Hippocampal formation (tissue), 2 donors: ENCODE results near the gene HAVCR2.

Experiments
- DNase-seq, 2 donors: peaks; one replicate each; lab custom pipeline; 2025; lab: John Stamatoyannopoulos, UW

HAVCR2 gene

GRCh38 chr5:157108976-157109375, at the start of gene HAVCR2:
TSS of gene HAVCR2 (minus strand) at chr5:157109044. CDS start at chr5:157108983, 61 bp downstream.
- peak; percentile 33 to 39 for DNase-seq

- no peak for DNase-seq
Measured at GRCh38 chr5:157157293-157157891, 48.5 kb upstream of the HAVCR2 start.

DNA sequence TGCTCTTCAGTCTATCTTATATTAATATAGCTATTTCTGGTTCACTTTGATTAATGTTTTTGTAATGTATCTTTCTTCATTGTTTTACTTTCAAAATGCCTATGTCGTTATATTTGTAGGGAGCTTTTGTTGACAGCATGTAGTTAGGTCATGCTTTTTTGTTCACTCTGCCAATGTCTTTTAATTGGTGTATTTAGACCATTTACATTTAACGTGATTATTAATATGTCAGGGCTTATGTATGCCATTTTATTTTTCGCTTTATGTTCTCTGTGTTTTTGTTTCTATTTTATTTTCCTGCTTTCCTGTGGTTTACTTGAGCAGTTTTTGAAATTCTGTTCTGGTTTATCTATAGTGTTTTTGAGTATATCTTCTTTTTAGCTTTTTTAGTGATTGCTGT, 46.5 kb upstream of the HAVCR2 start:
- DNase-seq, result no peak

GRCh38 chr5:157150995-157151394, 42.2 kb upstream of the HAVCR2 start:
- DNase-seq, result no peak

DNA sequence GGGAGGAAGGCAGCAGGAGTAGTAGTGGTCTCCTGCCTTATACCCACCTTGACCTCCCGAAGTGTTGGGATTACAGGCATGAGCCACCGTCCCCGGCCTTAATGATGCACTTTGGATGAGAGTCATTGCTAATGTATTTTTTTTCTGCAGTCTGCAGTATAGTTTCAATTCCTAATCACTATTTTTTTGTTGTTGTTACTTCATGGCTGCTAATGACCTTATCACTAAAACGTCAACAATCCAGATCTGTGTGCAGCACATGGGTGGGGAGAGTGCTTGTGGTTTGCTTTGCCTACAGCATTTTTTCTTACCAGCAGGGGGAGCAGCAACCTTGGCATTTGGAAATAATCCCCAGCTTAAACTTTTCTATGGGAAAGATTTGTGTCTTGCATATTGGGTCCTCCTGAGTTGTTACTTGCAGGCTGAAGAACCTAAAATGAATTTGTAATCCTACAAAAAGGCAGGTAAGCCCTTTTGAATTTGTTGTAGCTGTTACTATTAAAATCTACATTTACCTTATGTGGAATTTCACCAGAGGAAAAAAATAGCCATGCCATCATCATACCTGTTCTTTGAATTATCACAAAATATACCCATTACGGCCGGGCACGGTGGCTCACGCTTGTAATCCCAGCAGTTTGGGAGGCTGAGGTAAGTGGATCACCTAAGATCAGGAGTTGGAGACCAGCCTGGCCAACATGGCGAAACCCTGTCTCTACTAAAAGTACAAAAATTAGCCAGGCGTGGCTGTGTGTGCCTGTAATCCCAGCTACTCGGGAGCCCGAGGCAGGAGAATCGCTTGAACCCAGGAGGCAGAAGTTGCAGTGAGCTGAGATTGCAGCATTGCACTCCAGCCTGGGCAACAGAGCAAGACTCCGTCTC, 40.1 kb upstream of the HAVCR2 start:
- peak; percentile 36 to 41 for DNase-seq

DNA sequence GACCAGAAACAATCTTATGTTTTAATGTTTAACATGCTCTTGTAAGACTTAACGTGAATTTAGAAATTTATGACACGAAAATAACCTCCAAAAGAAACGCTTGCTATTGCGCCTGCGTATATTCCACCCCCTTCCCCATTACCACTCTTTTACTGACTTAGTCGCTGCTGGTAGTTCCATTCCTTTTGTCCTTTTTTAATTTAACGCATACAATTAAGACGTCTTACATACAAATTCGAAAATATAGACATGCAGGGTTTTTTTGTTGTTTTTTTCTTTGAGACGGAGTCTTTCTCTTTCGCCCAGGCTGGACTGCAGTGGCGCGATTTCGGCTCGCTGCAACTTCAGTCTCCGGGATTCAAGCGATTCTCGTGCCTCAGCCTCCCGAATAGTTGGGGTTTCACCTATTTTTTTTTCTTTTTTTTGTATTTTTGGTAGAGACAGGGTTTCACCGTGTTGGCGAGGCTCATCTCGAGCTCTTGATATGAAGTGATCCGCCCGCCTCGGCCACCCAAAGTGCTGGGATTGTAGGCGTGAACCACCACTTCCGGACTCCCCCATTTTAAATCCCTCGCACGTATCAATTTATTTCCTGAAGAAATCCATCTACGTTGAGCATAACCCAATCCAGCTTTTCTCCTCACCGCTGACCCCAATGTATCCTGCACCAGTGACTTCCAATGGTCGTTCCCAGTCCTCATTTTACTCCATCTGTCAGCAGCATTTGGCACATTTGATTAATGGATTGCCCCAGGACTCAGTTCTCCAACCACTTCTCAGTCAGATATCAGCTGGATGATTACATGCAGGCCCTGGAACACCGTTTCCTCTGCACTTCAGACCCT, 34.5 kb upstream of the HAVCR2 start:
- peak in 1 of 2 donors; percentile 46 for DNase-seq

GRCh38 chr5:157142317-157143126, 33.7 kb upstream of the HAVCR2 start, which contains the start of gene MED7:
TSS of gene MED7 (minus strand) at chr5:157142865. CDS start at chr5:157139431, 3,434 bp downstream.
- DNase-seq, result peak; percentile 90 to 99

DNA sequence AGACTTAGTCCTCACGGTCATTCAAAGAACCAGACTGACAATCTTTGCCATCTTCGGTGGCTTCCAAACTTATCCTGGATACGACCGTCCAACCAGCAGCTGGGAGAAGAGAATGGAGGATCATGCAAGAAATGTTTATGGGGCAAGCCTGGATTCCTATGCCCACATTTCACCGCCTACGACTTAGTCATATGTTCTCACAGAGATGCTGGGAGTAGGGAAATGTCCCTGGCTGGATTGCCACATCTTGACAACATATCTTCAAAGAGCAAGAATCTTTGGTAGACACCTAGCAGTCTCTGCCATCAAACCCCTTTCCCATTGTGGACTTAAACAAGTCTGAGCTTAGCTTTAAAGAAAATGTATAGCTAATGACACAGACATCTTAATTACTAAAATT, 28.8 kb upstream of the HAVCR2 start:
- DNase-seq, result no peak

- DNase-seq, result no peak
Measured at GRCh38 chr5:157132281-157132612, 23.4 kb upstream of the HAVCR2 start.

GRCh38 chr5:157130925-157131324, 22.1 kb upstream of the HAVCR2 start:
- no peak for DNase-seq

- DNase-seq, result no peak
Measured at GRCh38 chr5:157121709-157122108, 12.9 kb upstream of the HAVCR2 start.

- no peak for DNase-seq
Measured at GRCh38 chr5:157120102-157120501, 11.3 kb upstream of the HAVCR2 start.

GRCh38 chr5:157116483-157116954, 7.7 kb upstream of the HAVCR2 start:
- DNase-seq, result no peak

DNA sequence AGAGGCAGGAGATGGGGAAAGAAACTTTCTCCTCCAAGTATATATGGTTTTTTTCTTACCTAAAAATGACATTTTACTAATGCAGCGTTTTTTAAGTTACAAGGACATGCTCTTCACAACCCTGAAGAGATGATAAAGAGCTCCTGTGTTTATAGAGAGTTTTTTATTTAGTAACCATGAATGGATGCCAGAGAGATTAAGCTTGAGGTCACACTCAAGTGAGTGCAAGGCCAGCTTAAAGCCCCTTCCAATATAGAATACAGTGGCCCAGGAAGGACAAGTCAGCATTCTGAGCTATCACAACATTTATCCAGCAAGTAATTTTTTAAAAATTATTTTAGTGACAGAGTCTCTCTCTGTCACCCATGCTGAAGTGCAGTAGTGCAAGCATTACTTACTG, 6.7 kb upstream of the HAVCR2 start:
- no peak for DNase-seq

DNA sequence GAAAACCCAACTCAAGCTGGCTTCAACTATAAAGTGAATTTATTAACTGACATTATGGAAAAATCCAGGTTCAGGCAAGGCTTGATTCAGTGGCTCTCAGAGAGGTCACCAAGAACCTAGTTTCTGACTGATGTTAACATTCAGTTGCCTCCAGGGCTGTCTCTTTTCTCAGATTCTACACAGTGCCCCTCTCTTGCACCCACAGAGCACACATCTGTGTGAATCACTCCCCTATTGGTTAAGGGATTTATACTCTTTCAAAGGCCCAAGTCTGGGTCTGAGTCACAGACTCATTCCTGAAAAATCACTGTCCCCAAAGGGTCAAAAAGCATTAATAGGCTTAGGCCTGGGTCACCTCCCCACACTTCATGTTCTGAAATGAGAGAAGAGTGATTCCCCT, 6.2 kb upstream of the HAVCR2 start:
- DNase-seq, result no peak

- no peak for DNase-seq
Measured at GRCh38 chr5:157113002-157113401, 4.2 kb upstream of the HAVCR2 start.

DNA sequence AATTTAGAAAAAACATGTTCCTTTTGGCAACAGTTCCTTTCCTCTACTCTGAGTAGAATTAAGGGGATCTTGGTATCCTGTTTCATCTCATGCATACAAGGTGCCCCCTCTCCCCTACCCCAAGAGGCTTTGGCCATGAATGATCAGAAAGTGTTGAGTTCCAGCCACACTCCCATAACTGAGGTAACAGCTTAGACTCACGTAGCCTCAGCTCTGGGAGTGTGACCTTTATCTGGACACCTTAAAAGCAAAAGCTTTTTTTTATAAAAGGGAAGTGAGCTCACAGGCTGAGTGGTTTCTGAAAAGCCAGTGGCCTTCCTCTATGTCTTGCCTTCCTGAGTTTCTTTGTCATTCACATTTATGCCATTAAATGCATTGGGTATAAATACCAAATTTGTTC, 900 bp upstream of the HAVCR2 start:
- DNase-seq, result no peak

DNA sequence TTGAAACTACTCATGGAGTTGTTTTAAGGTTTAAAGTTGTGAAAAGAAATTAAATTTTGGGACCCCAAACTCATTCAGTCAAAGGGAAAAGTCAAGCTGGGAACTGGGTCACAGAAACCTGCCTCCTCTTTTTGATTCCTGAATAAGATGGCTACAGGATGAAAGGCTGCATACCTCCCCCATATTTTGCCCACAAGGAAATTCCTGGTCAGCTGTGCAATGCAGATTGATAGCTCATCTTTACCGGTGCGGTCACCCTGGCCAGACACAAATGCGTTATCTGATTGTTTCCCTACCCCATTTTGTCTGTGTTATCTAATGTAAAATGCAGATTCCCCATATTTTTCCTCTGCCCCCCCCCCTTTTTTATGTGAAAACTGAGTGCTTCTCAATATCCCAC, 1.3 kb downstream of the HAVCR2 start:
- DNase-seq, result no peak

- peak in 1 of 2 donors; percentile 10 for DNase-seq
Measured at GRCh38 chr5:157106630-157107461, 2.0 kb downstream of the HAVCR2 start.

- DNase-seq, result no peak
Measured at GRCh38 chr5:157100140-157100679, 8.6 kb downstream of the HAVCR2 start.
